HG02885 (cell line): ENCODE data around the gene NKX6-2.
"Not testable (repeated sequence)": the region's sequence is repeated elsewhere in the genome, so short reads cannot be mapped to it uniquely, and the experiment has no call there.

Source experiments
- ATAC-seq: cut with Tn5 transposase; IDR thresholded peaks from one replicate; pipeline ENCODE4 v1.9.1; 2021; ENCODE audit warnings: mild to moderate bottlenecking; ENCODE audit not compliant: unreplicated experiment, poor library complexity

NKX6-2 gene

DNA sequence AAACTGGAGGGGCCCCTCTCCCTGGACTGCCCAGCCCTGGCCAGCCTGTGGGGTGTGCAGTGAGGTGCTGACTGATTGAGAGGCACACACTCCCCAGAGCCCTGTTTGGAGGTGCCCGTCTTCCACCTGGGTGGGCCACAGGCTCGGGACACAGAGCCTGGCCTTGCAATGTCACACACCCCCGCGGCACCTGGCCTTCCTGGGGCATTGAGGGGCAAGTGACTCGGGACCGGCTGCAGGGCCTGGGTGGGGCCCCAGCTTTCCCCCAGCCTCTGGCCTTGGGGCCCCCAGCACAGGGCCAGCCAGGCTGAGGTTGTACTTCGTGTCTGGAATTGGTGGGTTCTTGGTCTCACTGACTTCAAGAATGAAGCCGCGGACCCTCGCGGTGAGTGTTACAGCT lies 13.9 kb upstream of the NKX6-2 start:
- no peak for ATAC-seq

GRCh38 chr10:132798876-132799275 lies 12.9 kb upstream of the NKX6-2 start:
- no peak for ATAC-seq

DNA sequence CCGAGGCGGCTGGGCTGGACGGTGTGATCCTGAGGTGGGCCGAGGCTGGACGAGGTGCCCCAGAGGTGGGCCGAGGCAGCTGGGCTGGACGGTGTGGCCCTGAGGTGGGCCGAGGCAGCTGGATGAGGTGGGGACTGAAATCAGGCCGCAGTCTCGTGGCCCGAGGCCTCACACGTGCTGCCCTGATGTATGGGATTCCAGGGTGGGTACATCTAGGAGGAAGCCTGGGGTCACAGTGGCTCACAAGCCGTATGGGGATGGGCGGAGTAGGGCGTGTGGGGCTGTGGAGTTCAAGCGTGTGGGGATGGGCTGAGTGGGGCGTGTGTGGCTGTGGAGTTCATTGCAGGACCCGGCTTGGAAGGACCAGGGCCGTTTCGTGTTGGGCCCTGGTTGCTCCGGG lies 12.5 kb upstream of the NKX6-2 start:
- no peak for ATAC-seq

GRCh38 chr10:132797986-132798385 lies 12.0 kb upstream of the NKX6-2 start:
- ATAC-seq, result not testable (repeated sequence)

DNA sequence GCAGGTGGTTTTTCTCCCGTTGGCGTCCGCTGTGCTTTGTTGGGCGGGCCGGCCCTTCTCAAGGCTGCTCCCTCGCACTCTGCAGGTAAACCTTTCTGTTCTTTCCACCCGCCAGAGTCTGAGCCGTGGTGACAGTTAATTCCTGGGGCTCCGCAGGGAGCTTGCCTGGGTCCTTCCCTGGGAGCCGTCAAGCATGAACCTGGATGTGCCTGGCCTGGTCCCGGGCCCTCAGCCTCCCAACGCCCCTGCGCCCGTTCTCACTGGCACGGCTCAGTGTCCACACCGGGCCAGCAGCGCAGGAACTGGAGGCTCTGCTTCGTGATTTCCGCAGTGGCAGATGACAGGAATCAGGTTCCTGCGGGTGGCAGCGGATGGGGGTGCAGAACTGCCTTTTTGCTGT lies 10.9 kb upstream of the NKX6-2 start:
- no peak for ATAC-seq

- ATAC-seq, result no peak
These were observed 8.2 kb upstream of the NKX6-2 start for GRCh38 chr10:132793871-132794849.

DNA sequence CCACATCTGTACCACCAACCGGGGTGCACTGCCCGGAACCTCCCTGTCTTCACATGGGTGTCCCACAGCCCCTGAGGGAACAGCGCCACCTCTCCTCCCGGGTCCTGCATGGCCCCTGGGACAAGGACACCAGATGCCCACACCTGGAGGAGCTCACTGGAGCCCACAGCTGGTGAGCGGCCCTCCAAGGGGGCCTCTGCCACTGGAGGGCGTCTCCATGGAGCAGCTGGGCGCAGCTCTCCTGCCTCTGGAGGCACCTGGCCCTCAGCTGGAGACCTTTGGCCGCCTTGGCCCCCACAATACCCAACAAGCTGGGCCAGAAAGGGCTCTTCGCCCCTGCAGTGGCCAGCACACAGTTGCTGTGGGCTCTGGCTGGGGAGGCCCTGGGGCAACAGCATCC lies 7.3 kb upstream of the NKX6-2 start:
- ATAC-seq, result no peak

DNA sequence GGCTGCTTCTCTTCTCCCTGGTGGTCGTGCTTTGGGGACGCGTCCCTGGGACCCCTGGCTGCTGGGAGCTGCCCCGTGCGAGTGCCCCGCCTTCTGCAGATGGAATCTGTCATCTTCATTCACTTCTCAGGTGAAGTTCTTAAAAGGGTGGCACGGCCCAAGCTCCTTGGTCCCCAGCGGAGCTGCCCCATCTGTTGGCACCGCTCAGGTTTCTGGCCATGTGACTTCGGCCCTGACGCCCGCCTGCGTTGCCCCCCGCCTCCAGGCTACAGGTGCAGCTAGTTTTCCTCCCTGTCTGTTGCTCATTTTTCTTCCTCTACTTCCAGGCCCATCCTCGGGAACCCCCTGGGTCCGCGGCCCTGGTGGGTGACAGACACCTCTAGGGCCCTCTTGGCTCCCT lies 6.8 kb upstream of the NKX6-2 start:
- no peak for ATAC-seq

DNA sequence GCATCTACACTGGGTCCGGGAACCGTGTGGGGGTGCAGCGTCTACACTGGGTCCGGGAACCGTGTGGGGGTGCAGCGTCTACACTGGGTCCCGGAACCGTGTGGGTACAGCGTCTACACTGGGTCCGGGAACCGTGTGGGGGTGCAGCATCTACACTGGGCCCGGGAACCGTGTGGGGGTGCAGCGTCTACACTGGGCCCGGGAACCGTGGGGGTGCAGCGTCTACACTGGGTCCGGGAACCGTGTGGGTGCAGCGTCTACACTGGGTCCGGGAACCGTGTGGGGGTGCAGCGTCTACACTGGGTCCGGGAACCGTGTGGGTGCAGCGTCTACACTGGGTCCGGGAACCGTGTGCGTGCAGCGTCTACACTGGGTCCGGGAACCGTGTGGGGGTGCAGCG lies 6.2 kb upstream of the NKX6-2 start:
- ATAC-seq, result not testable (repeated sequence)

DNA sequence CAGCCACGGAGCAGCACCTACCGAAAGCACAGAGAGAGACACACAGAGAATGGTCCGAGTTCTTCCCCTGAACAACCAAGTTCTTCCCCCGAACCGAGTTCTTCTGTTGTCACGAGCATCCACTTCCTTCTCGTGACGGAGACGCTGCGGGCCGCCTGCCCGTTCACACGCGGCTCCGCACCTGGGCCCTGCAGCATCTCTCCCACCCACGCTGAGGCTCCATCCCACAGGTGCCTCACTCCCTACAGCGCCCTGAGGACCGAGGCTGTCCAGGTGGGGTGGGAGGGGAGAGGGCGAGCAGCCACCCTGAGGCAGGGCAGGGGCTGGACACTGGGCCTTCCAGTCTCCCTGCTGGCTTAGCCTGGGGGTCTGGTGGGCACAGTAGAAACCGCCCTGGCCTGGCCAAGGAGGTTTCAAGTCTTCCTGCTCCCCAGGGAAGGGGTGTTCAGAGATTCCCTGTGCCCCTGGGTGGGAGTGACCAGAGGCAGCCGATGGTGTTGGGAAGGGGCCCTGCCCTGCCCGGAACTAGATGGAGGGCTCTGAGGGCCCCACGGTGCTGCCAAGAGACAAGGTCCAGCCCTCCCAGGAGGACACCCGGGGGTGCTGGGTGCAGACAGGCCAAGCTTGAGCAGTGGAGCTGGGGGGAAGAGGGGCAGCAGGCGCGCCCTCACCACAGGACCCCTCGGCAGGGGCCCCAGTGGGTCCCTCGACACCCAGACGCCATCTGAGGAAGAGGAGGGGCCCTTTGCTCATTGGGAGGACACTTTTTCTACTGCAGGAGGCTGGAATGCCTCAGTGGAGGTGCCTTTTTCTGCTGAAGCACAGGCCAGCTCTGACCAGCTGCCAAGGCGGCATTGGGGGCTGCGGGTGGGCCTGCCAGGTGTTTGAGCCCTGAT lies 5.2 kb upstream of the NKX6-2 start:
- no peak for ATAC-seq

DNA sequence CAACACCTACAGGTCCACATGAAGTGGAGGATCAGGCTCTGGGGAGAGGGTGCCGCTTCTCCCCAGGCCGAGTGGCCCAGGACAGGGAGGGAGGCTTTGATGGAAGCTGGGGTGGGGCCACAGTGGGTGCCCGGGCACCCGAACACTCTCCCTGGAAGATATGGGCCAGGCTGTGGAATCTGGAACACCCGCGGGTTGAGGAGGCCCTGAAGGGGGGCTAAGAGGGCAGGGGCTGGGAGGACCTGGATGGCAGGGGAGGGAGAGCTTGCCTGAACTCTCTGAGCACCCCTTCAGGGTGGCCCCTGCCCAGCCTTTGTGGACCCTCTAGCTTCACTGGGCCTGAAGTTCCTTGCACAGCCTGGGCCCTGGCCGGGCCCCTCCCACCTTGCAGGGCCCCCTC lies 4.5 kb upstream of the NKX6-2 start:
- no peak for ATAC-seq

DNA sequence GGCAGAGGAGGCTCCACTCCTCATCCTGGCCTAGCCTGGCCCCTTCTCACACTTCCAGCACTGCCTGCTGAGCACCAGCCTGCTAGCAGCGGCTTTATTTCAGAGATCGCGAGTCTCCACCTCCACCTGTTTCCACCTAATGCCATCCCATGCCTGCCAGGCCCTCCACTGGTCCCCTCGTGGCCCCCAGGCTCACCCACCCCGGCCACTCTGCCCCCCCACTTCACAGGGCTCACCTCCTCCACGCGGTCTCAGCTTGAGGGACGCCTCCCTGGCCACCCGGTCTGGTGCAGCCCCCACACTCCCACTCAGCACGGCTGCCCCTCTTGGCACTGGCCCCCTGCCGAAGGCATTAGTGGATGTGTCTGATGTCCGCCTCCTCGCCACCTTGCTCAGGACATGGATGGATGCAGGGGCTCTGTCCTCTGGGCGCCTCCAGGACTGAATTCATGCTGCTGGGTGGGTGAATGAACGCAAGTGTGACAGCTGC lies 3.8 kb upstream of the NKX6-2 start:
- no peak for ATAC-seq

DNA sequence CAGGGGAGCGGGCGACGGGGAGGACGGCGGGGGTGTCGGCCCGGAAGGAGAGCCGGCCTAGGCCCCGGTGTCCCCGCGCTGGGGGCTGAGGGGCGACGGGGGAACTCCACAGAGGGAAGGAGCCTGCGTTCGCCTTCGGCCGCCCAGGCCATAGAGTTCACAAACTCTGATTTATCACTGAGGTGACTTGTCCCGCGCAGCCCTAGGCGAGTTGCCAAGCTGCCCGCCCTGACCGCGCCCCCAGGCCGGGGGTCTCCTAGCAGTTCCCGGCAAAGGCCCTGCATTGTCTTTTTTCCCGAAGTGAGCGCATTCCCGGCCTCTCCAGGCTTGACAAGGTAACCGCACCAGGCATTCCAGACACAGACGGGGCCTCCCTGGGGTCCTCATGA lies 2.9 kb upstream of the NKX6-2 start:
- ATAC-seq, result no peak

- ATAC-seq, result no peak
These were observed 2.4 kb upstream of the NKX6-2 start for GRCh38 chr10:132788180-132788830.

- ATAC-seq, result no peak
These were observed 1.7 kb upstream of the NKX6-2 start for GRCh38 chr10:132787495-132788179.

DNA sequence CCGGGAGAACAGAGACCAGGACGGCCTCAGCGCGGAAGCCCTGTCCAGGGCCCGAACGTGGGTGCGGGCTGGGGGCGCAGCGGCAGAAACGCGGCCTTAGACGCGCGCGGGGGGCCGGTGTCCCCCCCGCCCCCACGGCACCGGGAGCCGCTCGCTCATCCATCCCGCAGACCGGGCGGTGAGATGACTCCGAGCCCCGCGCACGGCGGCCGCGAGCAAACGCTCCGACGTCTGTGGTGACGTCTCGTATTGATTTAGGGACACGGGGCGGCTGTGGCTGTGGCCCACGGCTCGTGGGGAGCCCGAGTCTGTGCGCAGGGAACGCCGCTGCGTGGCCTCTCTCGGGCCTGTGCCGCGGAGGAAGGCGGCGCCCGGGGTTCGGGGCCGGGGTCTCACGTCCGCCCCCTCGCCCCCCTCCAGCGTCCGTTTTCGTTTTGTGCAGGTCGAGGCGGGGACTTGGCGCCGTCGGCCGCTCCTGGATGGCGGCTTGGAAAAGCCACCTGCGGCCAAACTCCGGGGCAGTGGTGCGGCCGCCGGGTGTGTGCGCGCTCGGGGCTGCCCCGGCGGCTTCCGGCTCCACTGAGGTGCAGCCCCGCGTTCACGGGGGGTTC lies 1.0 kb upstream of the NKX6-2 start:
- no peak for ATAC-seq

GRCh38 chr10:132786476-132786883 lies 533 bp upstream of the NKX6-2 start:
- no peak for ATAC-seq

DNA sequence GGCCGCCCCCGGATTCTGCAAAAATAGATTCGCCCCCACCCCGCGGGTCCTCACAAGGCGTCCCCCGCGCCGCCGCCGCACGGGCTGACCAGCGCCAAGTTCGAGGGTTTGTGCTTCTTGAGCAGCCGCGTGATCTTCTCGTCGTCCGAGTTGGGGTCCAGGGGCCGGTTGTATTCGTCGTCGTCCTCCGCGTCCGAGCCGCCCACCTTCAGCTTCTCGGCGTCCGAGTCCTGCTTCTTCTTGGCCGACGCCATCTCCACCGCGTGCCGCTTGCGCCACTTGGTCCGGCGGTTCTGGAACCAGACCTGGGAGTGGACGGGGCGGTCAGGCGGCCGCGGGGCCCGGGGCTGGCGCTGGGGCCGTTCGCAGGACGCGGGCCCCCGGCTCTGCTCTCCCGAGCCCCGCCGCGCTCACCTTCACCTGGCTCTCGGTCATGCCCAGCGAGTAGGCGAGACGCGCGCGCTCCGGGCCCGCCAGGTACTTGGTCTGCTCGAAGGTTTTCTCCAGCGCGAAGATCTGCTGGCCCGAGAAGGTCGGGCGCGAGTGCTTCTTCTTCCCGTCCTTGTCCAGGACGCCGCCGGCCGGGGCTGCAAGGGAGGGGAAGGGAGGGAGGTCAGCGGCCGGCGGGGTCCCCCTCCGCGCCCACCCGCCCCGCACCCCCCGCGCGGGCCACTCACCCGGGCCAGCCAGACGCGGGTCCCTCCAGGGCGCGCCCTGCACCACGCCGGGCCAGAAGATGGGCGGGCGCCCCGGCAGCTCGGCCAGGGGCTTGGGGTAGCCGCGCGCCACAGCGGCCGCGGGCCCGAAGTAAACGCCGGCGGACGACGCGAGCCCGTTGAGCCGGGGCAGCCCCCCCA lies 853 bp downstream of the NKX6-2 start:
- no peak for ATAC-seq
